Measurements from ENCODE around the gene SNX10.
A peak's percentile ranks its signal among the peaks of the same experiment; 100 is the strongest.
"Not testable (repeated sequence)": the region's sequence is repeated elsewhere in the genome, so short reads cannot be mapped to it uniquely, and the experiment has no call there.

Gene SNX10

DNA sequence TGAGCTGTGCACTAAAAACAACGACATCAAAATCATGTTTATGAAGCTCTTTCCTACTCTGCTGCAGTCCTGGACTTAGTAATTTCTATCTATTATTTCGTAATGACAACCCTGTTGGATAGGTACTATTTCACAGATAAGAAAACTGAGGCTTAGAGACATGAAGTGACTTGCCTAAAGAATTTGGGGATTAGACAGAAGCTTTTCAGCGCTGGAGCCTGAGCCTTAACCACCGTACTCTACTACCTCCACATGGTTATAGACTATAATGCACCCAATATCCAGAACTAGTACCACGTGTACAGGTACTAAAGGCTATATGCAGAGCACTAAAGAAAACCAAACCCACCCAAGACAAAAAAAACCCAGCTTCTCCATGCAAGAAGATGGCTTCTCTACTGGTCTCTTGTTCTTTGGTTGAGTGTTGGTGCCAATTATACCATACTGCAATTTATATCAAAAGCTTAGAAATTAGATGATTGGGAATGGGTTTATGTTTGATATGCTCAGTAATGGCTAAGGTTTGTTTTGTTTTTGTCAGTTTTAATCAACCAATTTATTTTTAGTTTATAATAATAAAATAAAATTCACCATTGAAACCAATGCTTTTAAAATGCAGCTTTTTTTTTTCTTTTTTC lies 6.5 kb upstream of the SNX10 start:
- TF ChIP-seq EZH2phosphoT487 (IDR thresholded peaks at IDR 0.05; ENCODE audit: borderline replicate concordance, low read length), result no peak
- TF ChIP-seq, protein P1, sequence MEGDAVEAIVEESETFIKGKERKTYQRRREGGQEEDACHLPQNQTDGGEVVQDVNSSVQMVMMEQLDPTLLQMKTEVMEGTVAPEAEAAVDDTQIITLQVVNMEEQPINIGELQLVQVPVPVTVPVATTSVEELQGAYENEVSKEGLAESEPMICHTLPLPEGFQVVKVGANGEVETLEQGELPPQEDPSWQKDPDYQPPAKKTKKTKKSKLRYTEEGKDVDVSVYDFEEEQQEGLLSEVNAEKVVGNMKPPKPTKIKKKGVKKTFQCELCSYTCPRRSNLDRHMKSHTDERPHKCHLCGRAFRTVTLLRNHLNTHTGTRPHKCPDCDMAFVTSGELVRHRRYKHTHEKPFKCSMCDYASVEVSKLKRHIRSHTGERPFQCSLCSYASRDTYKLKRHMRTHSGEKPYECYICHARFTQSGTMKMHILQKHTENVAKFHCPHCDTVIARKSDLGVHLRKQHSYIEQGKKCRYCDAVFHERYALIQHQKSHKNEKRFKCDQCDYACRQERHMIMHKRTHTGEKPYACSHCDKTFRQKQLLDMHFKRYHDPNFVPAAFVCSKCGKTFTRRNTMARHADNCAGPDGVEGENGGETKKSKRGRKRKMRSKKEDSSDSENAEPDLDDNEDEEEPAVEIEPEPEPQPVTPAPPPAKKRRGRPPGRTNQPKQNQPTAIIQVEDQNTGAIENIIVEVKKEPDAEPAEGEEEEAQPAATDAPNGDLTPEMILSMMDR (IDR thresholded peaks at IDR 0.05; ENCODE audit: low read depth, low read length, poor library complexity, severe bottlenecking), result peak; percentile 54
- Histone ChIP-seq H3K79me2 (ENCODE audit: control insufficient read depth, low read length) (no peaks in the 10 kb centered on the region), H3K9me2 (replicated peaks; ENCODE audit: control insufficient read depth, low read length) (no peaks in the 10 kb centered on the region)

DNA sequence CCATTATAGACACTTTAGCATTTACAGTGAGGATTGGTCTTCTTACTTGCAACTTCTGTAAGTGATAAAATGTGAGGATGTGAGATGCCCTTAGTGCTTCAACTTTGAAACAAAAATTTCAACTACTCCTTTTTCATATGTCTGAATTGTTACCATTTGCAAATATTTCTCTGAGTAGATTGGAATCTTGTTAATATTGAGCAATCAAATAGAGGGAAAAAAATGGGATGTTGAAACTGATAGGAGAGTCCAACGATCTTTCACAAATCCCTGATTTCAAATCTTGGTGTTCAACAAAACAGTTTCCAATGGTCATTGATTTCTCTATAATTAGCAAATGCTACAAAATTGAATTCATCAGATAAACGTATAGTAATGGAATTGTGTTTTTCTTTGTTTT lies 5.5 kb upstream of the SNX10 start:
- Histone ChIP-seq H3F3A (ENCODE audit: control insufficient read depth, insufficient read depth) (0 out of 2 replicates have a peak, but pooled peaks cover 6% of the 10 kb centered on the region), H3K4me3 (ENCODE audit: low read length) (no peak overlapping the region), H4K20me1 (ENCODE audit: control insufficient read depth, insufficient read depth, low read depth, low read length) (no peaks in the 10 kb centered on the region), H3K79me2 (ENCODE audit: control insufficient read depth, low read length) (no peaks in the 10 kb centered on the region), H3K27ac (ENCODE audit: low read depth, low read length) (no peak overlapping the region), H3K27me3 (ENCODE audit: control insufficient read depth, low read length) (no peaks in the 10 kb centered on the region), H3K4me1 (ENCODE audit: control insufficient read depth, low read length) (peaks cover 10% of the 10 kb centered on the region), H3K9me3 (ENCODE audit: control insufficient read depth, insufficient read depth, low read length) (no peaks in the 10 kb centered on the region), H3K36me3 (ENCODE audit: control insufficient read depth, low read length) (no peaks in the 10 kb centered on the region), H3K4me2 (ENCODE audit: low read length) (no peak overlapping the region), H3K9me2 (replicated peaks; ENCODE audit: control insufficient read depth, low read length) (no peaks in the 10 kb centered on the region)
- TF ChIP-seq, protein P1 (IDR thresholded peaks at IDR 0.05; ENCODE audit: low read depth, low read length, poor library complexity, severe bottlenecking), result no peak
- TF ChIP-seq EZH2phosphoT487 (IDR thresholded peaks at IDR 0.05; ENCODE audit: borderline replicate concordance, low read length), result no peak

More for the DNA sequence above, 6.5 kb upstream of the SNX10 start:
- Histone ChIP-seq H3K27ac (ENCODE audit: low read depth, low read length) (no peak overlapping the region), H3F3A (ENCODE audit: control insufficient read depth, insufficient read depth) (peaks cover 7% of the 10 kb centered on the region; the same call in 1 of the 2 replicates), H3K4me3 (ENCODE audit: low read length) (no peak overlapping the region), H3K4me2 (ENCODE audit: low read length) (no peak overlapping the region), H3K36me3 (ENCODE audit: control insufficient read depth, low read length) (no peaks in the 10 kb centered on the region), H4K20me1 (ENCODE audit: control insufficient read depth, insufficient read depth, low read depth, low read length) (no peaks in the 10 kb centered on the region), H3K4me1 (ENCODE audit: control insufficient read depth, low read length) (peaks cover 6% of the 10 kb centered on the region; the same call in 1 of the 2 replicates), H3K9me3 (ENCODE audit: control insufficient read depth, insufficient read depth, low read length) (no peaks in the 10 kb centered on the region), H3K27me3 (ENCODE audit: control insufficient read depth, low read length) (no peaks in the 10 kb centered on the region)

GRCh38 chr7:26288126-26288525 lies 3.5 kb upstream of the SNX10 start:
- peaks cover 15% of the 10 kb centered on the region for H3K4me1 ChIP-seq (ENCODE audit: control insufficient read depth, low read length)
- H3K27me3 ChIP-seq (ENCODE audit: control insufficient read depth, low read length); H3K9me3 ChIP-seq (ENCODE audit: control insufficient read depth, insufficient read depth, low read length); H3F3A ChIP-seq (ENCODE audit: control insufficient read depth, insufficient read depth); H3K27ac ChIP-seq (ENCODE audit: low read depth, low read length); H3K9me2 ChIP-seq (replicated peaks; ENCODE audit: control insufficient read depth, low read length); H3K4me3 ChIP-seq (ENCODE audit: low read length); H3K4me2 ChIP-seq (ENCODE audit: low read length); H4K20me1 ChIP-seq (ENCODE audit: control insufficient read depth, insufficient read depth, low read depth, low read length); H3K36me3 ChIP-seq (ENCODE audit: control insufficient read depth, low read length): not testable (repeated sequence)
- peaks cover 13% of the 10 kb centered on the region for H3K79me2 ChIP-seq (ENCODE audit: control insufficient read depth, low read length)

- Histone ChIP-seq H3K4me3 (ENCODE audit: low read length) (peak overlapping the region; percentile 93), H3K9me2 (replicated peaks; ENCODE audit: control insufficient read depth, low read length) (no peaks in the 10 kb centered on the region), H3K4me1 (ENCODE audit: control insufficient read depth, low read length) (peaks cover 43% of the 10 kb centered on the region)
These were observed 411 bp upstream of the SNX10 start for GRCh38 chr7:26291251-26291650.

More at GRCh38 chr7:26291251-26291650, 411 bp upstream of the SNX10 start:
- H3K9me3 ChIP-seq (ENCODE audit: control insufficient read depth, insufficient read depth, low read length), result no peaks in the 10 kb centered on the region
- H3K4me2 ChIP-seq (ENCODE audit: low read length), result peak overlapping the region; percentile 76
- TF ChIP-seq, protein P1 (IDR thresholded peaks at IDR 0.05; ENCODE audit: low read depth, low read length, poor library complexity, severe bottlenecking), result no peak
- TF ChIP-seq EZH2phosphoT487 (IDR thresholded peaks at IDR 0.05; ENCODE audit: borderline replicate concordance, low read length), result no peak
- no peaks in the 10 kb centered on the region for H3K27me3 ChIP-seq (ENCODE audit: control insufficient read depth, low read length)
- H3K36me3 ChIP-seq (ENCODE audit: control insufficient read depth, low read length), result peaks cover 21% of the 10 kb centered on the region
- no peaks in the 10 kb centered on the region for H4K20me1 ChIP-seq (ENCODE audit: control insufficient read depth, insufficient read depth, low read depth, low read length)
- peaks cover 19% of the 10 kb centered on the region for H3F3A ChIP-seq (ENCODE audit: control insufficient read depth, insufficient read depth)
- H3K27ac ChIP-seq (ENCODE audit: low read depth, low read length), result peak overlapping the region; percentile 27; the same call in 1 of the 2 replicates
- peaks cover 43% of the 10 kb centered on the region for H3K79me2 ChIP-seq (ENCODE audit: control insufficient read depth, low read length)

All from DOHH2 (cell line).